HT1080 (cell line): ENCODE results near the gene TNRC6C. TPM values are rescaled to one million over a fixed set of nuclear protein-coding genes. Genes with fewer than 3 reads are reported as not detected.
"Not testable (repeated sequence)": the region's sequence is repeated elsewhere in the genome, so short reads cannot be mapped to it uniquely, and the experiment has no call there.

Source experiments
- DNase-seq: peaks from one replicate; pipeline ENCODE4 v3.0.0-alpha.2; 2015; ENCODE audit warnings: low read depth
- total RNA-seq: library from RNA; depleted of rRNA; stranded (reverse); fragments of >200 nt; shearing (Covaris generic); gene quantifications from 2 replicates; pipeline ENCODE4 v1.2.3, GENCODE V29; 2014

Gene TNRC6C
- total RNA-seq, 1 experiment from 2014 or later = 2.7 TPM

GRCh38 chr17:77961741-77962140, 3.2 kb downstream of the TNRC6C start:
- no peak for DNase-seq

GRCh38 chr17:77962348-77962747, 3.8 kb downstream of the TNRC6C start:
- no peak for DNase-seq

- peak; percentile 68 for DNase-seq
These were observed 4.9 kb downstream of the TNRC6C start for GRCh38 chr17:77963441-77963840.

GRCh38 chr17:77965352-77965751, 6.8 kb downstream of the TNRC6C start:
- no peak for DNase-seq

- DNase-seq = no peak
These were observed 8.0 kb downstream of the TNRC6C start for GRCh38 chr17:77966476-77966875.

GRCh38 chr17:77968788-77969187, 10.3 kb downstream of the TNRC6C start:
- DNase-seq = no peak

- not testable (repeated sequence) for DNase-seq
These were observed 13.8 kb downstream of the TNRC6C start for GRCh38 chr17:77972271-77972670.

GRCh38 chr17:77973953-77974352, 15.4 kb downstream of the TNRC6C start:
- no peak for DNase-seq

- no peak for DNase-seq
These were observed 15.9 kb downstream of the TNRC6C start for GRCh38 chr17:77974396-77974795.

GRCh38 chr17:77982430-77982829, 23.9 kb downstream of the TNRC6C start:
- DNase-seq = not testable (repeated sequence)

GRCh38 chr17:77990301-77990700, 31.8 kb downstream of the TNRC6C start:
- no peak for DNase-seq

- not testable (repeated sequence) for DNase-seq
These were observed 35.2 kb downstream of the TNRC6C start for GRCh38 chr17:77993735-77994134.

GRCh38 chr17:77995146-77995852, 36.8 kb downstream of the TNRC6C start:
- DNase-seq = no peak

- no peak for DNase-seq
These were observed 37.8 kb downstream of the TNRC6C start for GRCh38 chr17:77996256-77996655.

- DNase-seq = peak; percentile 38
These were observed 41.1 kb downstream of the TNRC6C start for GRCh38 chr17:77999413-78000173.

GRCh38 chr17:78000341-78000740, 41.8 kb downstream of the TNRC6C start:
- DNase-seq = peak; percentile 65

GRCh38 chr17:78001182-78001581, 42.7 kb downstream of the TNRC6C start:
- DNase-seq = no peak

GRCh38 chr17:78001612-78002011, 43.1 kb downstream of the TNRC6C start:
- no peak for DNase-seq

GRCh38 chr17:78002166-78002565, 43.7 kb downstream of the TNRC6C start:
- no peak for DNase-seq

GRCh38 chr17:78005452-78006171, 47.1 kb downstream of the TNRC6C start:
- DNase-seq = no peak

- no peak for DNase-seq
These were observed 47.8 kb downstream of the TNRC6C start for GRCh38 chr17:78006338-78006737.

- no peak for DNase-seq
These were observed 49.1 kb downstream of the TNRC6C start for GRCh38 chr17:78007647-78008046.
